HG03558 (cell line): ENCODE measurements around the gene FRMD6.
"Not testable (repeated sequence)": the region's sequence is repeated elsewhere in the genome, so short reads cannot be mapped to it uniquely, and the experiment has no call there.

Experiments used
- ATAC-seq: cut with Tn5 transposase; IDR thresholded peaks from one replicate; pipeline ENCODE4 v1.9.1; 2021; ENCODE audit warnings: moderate number of reproducible peaks; ENCODE audit not compliant: unreplicated experiment; ENCODE audit errors: extremely low read depth

Gene FRMD6

DNA sequence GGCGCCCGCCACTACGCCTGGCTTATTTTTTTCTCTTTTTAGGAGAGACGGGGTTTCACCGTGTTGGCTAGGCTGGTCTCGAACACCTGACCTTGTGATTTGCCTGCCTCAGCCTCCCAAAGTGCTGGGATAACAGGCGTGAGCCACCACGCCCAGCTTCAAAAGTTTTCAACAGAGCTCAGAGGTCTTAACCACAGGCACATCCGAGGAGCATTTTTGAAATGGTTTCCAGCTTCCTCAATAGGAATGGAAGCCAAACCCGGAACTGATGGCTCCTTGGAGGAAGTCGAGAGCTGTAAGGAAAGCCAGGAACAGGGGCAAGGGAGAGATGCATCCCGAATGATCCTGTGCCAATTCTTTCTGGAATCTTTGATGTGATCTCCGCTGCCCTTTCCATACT, 114.0 kb downstream of the FRMD6 start:
- not testable (repeated sequence) for ATAC-seq

- ATAC-seq, result not testable (repeated sequence)
Measured at GRCh38 chr14:51766586-51766985, 114.9 kb downstream of the FRMD6 start.

- ATAC-seq, result not testable (repeated sequence)
Measured at GRCh38 chr14:51769261-51769660, 117.6 kb downstream of the FRMD6 start.

GRCh38 chr14:51774209-51774608, 122.5 kb downstream of the FRMD6 start:
- ATAC-seq, result no peak

- ATAC-seq, result no peak
Measured at GRCh38 chr14:51776102-51776894, 124.6 kb downstream of the FRMD6 start.

GRCh38 chr14:51780006-51780692, 128.4 kb downstream of the FRMD6 start:
- no peak for ATAC-seq
